B cell (primary cell): ENCODE data around the gene CEP63. TPM values are rescaled to one million over a fixed set of nuclear protein-coding genes. Genes with fewer than 3 reads are reported as not detected.

ENCODE experiments used
- ATAC-seq: fragments of 200-7000 bp; cut with Tn5 transposase; one replicate; pipeline ENCODE4 v1.10.0; 2021; ENCODE audit warnings: low read depth, mild to moderate bottlenecking, moderate number of reproducible peaks, moderate library complexity
- CTCF ChIA-PET: fragments of 350-600 bp; sonication (Branson Sonifier 250); formaldehyde crosslinking; loops from one replicate; lab custom pipeline; 2021; ENCODE audit warnings: antibody characterized with exemption, inconsistent platforms; lab: Charles Lee
- POLR2A ChIA-PET: fragments of 350-600 bp; sonication (Branson Sonifier 250); formaldehyde crosslinking; loops from one replicate; lab custom pipeline; 2021; ENCODE audit warnings: antibody characterized with exemption; lab: Charles Lee
- DNase-seq: peaks from one replicate; pipeline ENCODE4 v3.0.0; 2013
- H2AFZ ChIP-seq: 2 replicates; pipeline ENCODE4 v1.6.1; 2012; ENCODE audit warnings: mild to moderate bottlenecking, low read depth, low read length; ENCODE audit not compliant: insufficient read depth, poor library complexity, severe bottlenecking
- H3K27ac ChIP-seq, 2 donors: 1 replicate in 1 of 2; 2 replicates in 1 of 2; pipeline ENCODE4 v1.5.1; 2012 to 2013; ENCODE audit warnings: low read length in 2 of 2, mild to moderate bottlenecking in 2 of 2, moderate library complexity in 1 of 2
- H3K27me3 ChIP-seq, 4 experiments: fragments of 200-600 bp in 1 of 4; sonication (generic) in 1 of 4; replicated peaks in 1 of 4; 1 replicate in 2 of 4; 2 replicates in 2 of 4; pipeline versions ENCODE4 v1.6.1 to v1.7.0; 2013 to 2016; ENCODE audit warnings: low read length in 3 of 4, mild to moderate bottlenecking in 2 of 4, mixed read lengths in 1 of 4, moderate library complexity in 1 of 4; ENCODE audit not compliant: insufficient read depth in 4 of 4, control insufficient read depth in 3 of 4; ENCODE audit errors: control extremely low read depth in 1 of 4
- H3K36me3 ChIP-seq, 2 experiments: replicated peaks in 1 of 2; 1 replicate in 1 of 2; 2 replicates in 1 of 2; pipeline versions ENCODE4 v1.6.1 to v1.7.1; 2013; ENCODE audit warnings: low read length in 1 of 2; ENCODE audit not compliant: insufficient read depth in 2 of 2, control insufficient read depth in 1 of 2; ENCODE audit errors: control extremely low read depth in 1 of 2, extremely low read depth in 1 of 2
- H3K4me1 ChIP-seq, 2 donors: fragments of 200-600 bp in 1 of 2; sonication (generic) in 1 of 2; 1 replicate in 1 of 2; 2 replicates in 1 of 2; pipeline versions ENCODE4 v1.5.1 to v1.6.1; 2013 to 2017; ENCODE audit warnings: low read length in 2 of 2; ENCODE audit not compliant: control insufficient read depth in 2 of 2, insufficient read depth in 2 of 2
- H3K4me2 ChIP-seq: replicated peaks from 2 replicates; pipeline ENCODE3; 2012; ENCODE audit warnings: mild to moderate bottlenecking, low read depth, low read length; ENCODE audit not compliant: poor library complexity, severe bottlenecking
- H3K4me3 ChIP-seq, 5 experiments: fragments of 200-600 bp in 1 of 5; sonication (generic) in 1 of 5; 1 replicate in 3 of 5; 2 replicates in 2 of 5; pipeline versions ENCODE4 v1.5.1 to v1.7.0; 2011 to 2016; ENCODE audit warnings: low read length in 4 of 5, mild to moderate bottlenecking in 4 of 5, low read depth in 2 of 5, control low read depth in 1 of 5, moderate library complexity in 1 of 5; ENCODE audit not compliant: insufficient read depth in 1 of 5; ENCODE audit errors: control extremely low read depth in 1 of 5, extremely low read depth in 1 of 5
- H3K79me2 ChIP-seq: fragments of 200-600 bp; sonication (generic); one replicate; pipeline ENCODE4 v1.6.0; 2016; ENCODE audit warnings: low read length; ENCODE audit not compliant: control insufficient read depth, insufficient read depth
- H3K9ac ChIP-seq: fragments of 200-600 bp; sonication (generic); 2 replicates; pipeline ENCODE4 v1.6.1; 2017; ENCODE audit warnings: mild to moderate bottlenecking, low read length, moderate library complexity
- H3K9me3 ChIP-seq, 3 donors: one replicate each; pipeline versions ENCODE4 v1.6.1 to v1.7.1; 2013; ENCODE audit warnings: low read length in 2 of 3; ENCODE audit not compliant: control insufficient read depth in 2 of 3, insufficient read depth in 1 of 3; ENCODE audit errors: control extremely low read depth in 1 of 3
- H4K20me1 ChIP-seq: 2 replicates; pipeline ENCODE4 v1.6.0; 2012; ENCODE audit warnings: mild to moderate bottlenecking, low read length; ENCODE audit not compliant: insufficient read depth, control insufficient read depth, poor library complexity, severe bottlenecking
- H3K27ac Mint-ChIP-seq: one replicate; pipeline ENCODE4 v1.8.0; 2021; ENCODE audit warnings: mixed read lengths
- H3K27me3 Mint-ChIP-seq: one replicate; pipeline ENCODE4 v1.8.0; 2021; ENCODE audit warnings: mixed read lengths
- H3K4me1 Mint-ChIP-seq: one replicate; pipeline ENCODE4 v1.8.0; 2021; ENCODE audit warnings: mixed read lengths
- H3K4me3 Mint-ChIP-seq: one replicate; pipeline ENCODE4 v1.8.0; 2021; ENCODE audit warnings: mixed read lengths
- H3K9me3 Mint-ChIP-seq: one replicate; pipeline ENCODE4 v1.8.0; 2022; ENCODE audit warnings: mixed read lengths; ENCODE audit not compliant: insufficient read depth
- CTCF ChIP-seq: fragments of 200-600 bp; IDR thresholded peaks from one replicate; pipeline ENCODE4 v1.8.0; 2022; ENCODE audit warnings: antibody characterized with exemption, mild to moderate bottlenecking
- EZH2 ChIP-seq: IDR thresholded peaks from 2 replicates; pipeline ENCODE4 v1.6.1; 2012; ENCODE audit warnings: borderline replicate concordance, low read depth, mild to moderate bottlenecking, moderate library complexity, low read length; ENCODE audit not compliant: insufficient read depth, poor library complexity, severe bottlenecking
- WGBS: methylation state at CpG from one replicate; pipeline ENCODE4 v1.1.5; 2013; ENCODE audit warnings: missing lambda C conversion rate; ENCODE audit not compliant: insufficient coverage; 5-methylcytosine and 5-hydroxymethylcytosine counted together
- intact Hi-C: fragments of 100-400 bp; cut with micrococcal nuclease; formaldehyde crosslinking; loops from one replicate; pipeline ENCODE4 v1.10.0; 2022
- polyA plus RNA-seq: library from polyadenylated mRNA; depleted of rRNA; stranded (reverse); fragments of >200 nt; gene quantifications from 2 replicates; pipeline ENCODE4 v1.2.3, GENCODE V29; 2012
- total RNA-seq, 2 donors: library from RNA; stranded (reverse); fragments of 120-200 nt in 1 of 2; gene quantifications; 1 replicate in 1 of 2; 2 replicates in 1 of 2; pipeline versions ENCODE4 v1.2.3 to v1.2.4, GENCODE V29; 2013 to 2022

CEP63 gene
- total and polyA plus RNA-seq, 2 donors (not counting 1 experiment from before 2014, with no cell fraction given), result 9.6 to 35.6 TPM

- Histone ChIP-seq H3K79me2 (peaks cover 50% of the 10 kb centered on the region), H4K20me1 (peaks cover 19% of the 10 kb centered on the region), H3K4me3 (no peak overlapping the region), H3K4me2 (no peak overlapping the region), H3K27me3 (no peaks in the 10 kb centered on the region), H3K36me3 (peaks cover 0 to 5% of the 10 kb centered on the region in 2 experiments), H2AFZ (no peak overlapping the region), H3K9ac (no peak overlapping the region), H3K27ac (no peak overlapping the region), H3K4me1 (no peaks in the 10 kb centered on the region), H3K9me3 (peaks cover 4 to 34% (median 13%) of the 10 kb centered on the region in 3 donors)
- CTCF ChIA-PET, result no interaction called here
- POLR2A ChIA-PET, result no interaction called here
- no peaks in the 10 kb centered on the region for H3K27me3 Mint-ChIP-seq
- H3K4me3 Mint-ChIP-seq, result no peak overlapping the region
- peaks cover 32% of the 10 kb centered on the region for H3K9me3 Mint-ChIP-seq
- TF ChIP-seq CTCF (no peak), EZH2 (no peak)
- DNase-seq (no peak), ATAC-seq (no peak)
- no peaks in the 10 kb centered on the region for H3K4me1 Mint-ChIP-seq
- H3K27ac Mint-ChIP-seq, result no peak overlapping the region
- intact Hi-C loops, result no loop called here
These were observed 39.4 kb downstream of the CEP63 start for GRCh38 chr3:134525293-134525692.

- H3K27me3 Mint-ChIP-seq, result no peaks in the 10 kb centered on the region
- H3K9me3 Mint-ChIP-seq, result peaks cover 32% of the 10 kb centered on the region
- H3K4me1 Mint-ChIP-seq, result no peaks in the 10 kb centered on the region
These were observed 40.5 kb downstream of the CEP63 start for GRCh38 chr3:134526319-134526718.

More at GRCh38 chr3:134526319-134526718, 40.5 kb downstream of the CEP63 start:
- H3K79me2 ChIP-seq, result peaks cover 50% of the 10 kb centered on the region
- H4K20me1 ChIP-seq, result peaks cover 19% of the 10 kb centered on the region
- H3K4me3 ChIP-seq, result no peak overlapping the region
- peaks cover 0 to 5% of the 10 kb centered on the region in 2 experiments for H3K36me3 ChIP-seq
- H3K4me1 ChIP-seq, result no peaks in the 10 kb centered on the region
- no peak overlapping the region for H3K4me2 ChIP-seq
- no peaks in the 10 kb centered on the region for H3K27me3 ChIP-seq
- ChIA-PET CTCF (no interaction called here), POLR2A (no interaction called here)
- peaks cover 4 to 34% (median 13%) of the 10 kb centered on the region in 3 donors for H3K9me3 ChIP-seq
- WGBS, result no CpG with 5 or more reads among the region's 1 CpG
- intact Hi-C loops, result no loop called here
- H3K4me3 Mint-ChIP-seq, result no peak overlapping the region
- TF ChIP-seq CTCF, result no peak
- TF ChIP-seq EZH2, result no peak
- DNase-seq, result no peak
- no peak overlapping the region for H3K27ac ChIP-seq
- H2AFZ ChIP-seq, result no peak overlapping the region
- no peak overlapping the region for H3K9ac ChIP-seq
- no peak for ATAC-seq
- H3K27ac Mint-ChIP-seq, result no peak overlapping the region
